DOHH2 (cell line): Measurements from ENCODE around the gene KIF13A.

Experiments
- EZH2phosphoT487 ChIP-seq: fragments of 200-600 bp; sonication (generic); IDR thresholded peaks from 2 replicates; pipeline ENCODE4 v1.6.1; 2017; ENCODE audit warnings: borderline replicate concordance, mild to moderate bottlenecking, antibody characterized with exemption, low read length, moderate library complexity, mixed read lengths
- TF ChIP-seq, protein P1 (sequence below): fragments of 200-600 bp; sonication (generic); IDR thresholded peaks from one replicate; pipeline ENCODE4 v1.5.1; 2014; ENCODE audit warnings: antibody characterized with exemption, mild to moderate bottlenecking, low read depth, low read length; ENCODE audit not compliant: poor library complexity, severe bottlenecking

DNA sequence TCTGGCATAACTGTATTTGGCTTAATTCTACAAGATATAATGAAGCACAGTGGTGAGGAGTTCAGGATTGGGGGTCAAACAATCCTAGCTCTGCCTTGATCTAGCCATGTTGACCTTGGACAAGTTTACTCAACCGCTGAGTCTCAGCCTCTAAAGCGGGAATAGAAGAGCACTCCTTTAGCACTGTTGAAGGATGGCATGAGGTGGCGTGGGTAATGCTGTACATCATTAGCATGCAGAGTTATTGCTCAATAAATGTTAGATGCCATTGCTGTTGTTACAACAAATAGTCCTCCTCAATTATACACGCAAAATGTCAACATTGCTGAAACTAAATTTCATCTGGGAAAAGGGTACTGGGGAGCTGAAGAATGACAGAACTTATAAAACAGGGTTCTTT lies 78.6 kb downstream of the KIF13A start:
- TF ChIP-seq, protein P1, sequence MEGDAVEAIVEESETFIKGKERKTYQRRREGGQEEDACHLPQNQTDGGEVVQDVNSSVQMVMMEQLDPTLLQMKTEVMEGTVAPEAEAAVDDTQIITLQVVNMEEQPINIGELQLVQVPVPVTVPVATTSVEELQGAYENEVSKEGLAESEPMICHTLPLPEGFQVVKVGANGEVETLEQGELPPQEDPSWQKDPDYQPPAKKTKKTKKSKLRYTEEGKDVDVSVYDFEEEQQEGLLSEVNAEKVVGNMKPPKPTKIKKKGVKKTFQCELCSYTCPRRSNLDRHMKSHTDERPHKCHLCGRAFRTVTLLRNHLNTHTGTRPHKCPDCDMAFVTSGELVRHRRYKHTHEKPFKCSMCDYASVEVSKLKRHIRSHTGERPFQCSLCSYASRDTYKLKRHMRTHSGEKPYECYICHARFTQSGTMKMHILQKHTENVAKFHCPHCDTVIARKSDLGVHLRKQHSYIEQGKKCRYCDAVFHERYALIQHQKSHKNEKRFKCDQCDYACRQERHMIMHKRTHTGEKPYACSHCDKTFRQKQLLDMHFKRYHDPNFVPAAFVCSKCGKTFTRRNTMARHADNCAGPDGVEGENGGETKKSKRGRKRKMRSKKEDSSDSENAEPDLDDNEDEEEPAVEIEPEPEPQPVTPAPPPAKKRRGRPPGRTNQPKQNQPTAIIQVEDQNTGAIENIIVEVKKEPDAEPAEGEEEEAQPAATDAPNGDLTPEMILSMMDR = no peak
- no peak for TF ChIP-seq EZH2phosphoT487
